Effector CD8-positive, alpha-beta T cell (primary cell): ENCODE measurements around the gene PPP6R1.

Source experiments
- DNase-seq: peaks from one replicate; lab custom pipeline; 2025; lab: John Stamatoyannopoulos, UW

The PPP6R1 gene

DNA sequence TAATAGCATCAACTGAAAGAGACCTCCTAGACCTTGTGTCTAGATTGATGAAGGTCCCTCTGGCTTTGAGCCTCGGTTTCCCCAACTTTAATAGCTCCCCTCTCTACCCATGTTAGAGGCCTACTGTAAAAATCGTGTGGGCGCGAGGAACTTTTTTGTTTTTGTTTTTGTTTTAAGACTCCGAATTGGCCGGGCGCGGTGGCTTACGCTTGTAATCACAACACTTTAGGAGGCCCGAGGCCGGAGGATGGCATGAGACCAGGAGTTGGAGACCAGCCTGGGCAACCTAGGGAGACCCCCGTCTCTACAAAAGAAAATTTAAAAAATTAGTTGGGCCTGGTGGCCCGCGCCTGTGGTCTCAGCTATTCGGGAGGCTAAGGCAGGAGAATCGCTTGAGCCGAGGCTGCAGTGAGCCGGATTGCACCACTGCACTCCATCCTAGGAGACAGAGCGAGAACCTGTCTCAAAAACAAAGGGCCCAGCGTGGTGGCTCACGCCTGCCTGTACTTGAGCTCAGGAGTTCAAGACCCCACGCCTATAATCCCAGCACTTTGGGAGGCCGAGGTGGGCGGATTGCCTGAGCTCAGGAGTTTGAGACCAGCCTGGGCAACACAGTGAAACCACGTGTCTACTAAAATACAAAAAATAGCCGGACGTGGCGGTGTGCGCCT is 858 bp upstream of the PPP6R1 start:
- DNase-seq = no peak

- peak; percentile 38 for DNase-seq
Measured at GRCh38 chr19:55258476-55258827, 365 bp downstream of the PPP6R1 start.

GRCh38 chr19:55257461-55258420 is 1.1 kb downstream of the PPP6R1 start:
- DNase-seq = no peak

DNA sequence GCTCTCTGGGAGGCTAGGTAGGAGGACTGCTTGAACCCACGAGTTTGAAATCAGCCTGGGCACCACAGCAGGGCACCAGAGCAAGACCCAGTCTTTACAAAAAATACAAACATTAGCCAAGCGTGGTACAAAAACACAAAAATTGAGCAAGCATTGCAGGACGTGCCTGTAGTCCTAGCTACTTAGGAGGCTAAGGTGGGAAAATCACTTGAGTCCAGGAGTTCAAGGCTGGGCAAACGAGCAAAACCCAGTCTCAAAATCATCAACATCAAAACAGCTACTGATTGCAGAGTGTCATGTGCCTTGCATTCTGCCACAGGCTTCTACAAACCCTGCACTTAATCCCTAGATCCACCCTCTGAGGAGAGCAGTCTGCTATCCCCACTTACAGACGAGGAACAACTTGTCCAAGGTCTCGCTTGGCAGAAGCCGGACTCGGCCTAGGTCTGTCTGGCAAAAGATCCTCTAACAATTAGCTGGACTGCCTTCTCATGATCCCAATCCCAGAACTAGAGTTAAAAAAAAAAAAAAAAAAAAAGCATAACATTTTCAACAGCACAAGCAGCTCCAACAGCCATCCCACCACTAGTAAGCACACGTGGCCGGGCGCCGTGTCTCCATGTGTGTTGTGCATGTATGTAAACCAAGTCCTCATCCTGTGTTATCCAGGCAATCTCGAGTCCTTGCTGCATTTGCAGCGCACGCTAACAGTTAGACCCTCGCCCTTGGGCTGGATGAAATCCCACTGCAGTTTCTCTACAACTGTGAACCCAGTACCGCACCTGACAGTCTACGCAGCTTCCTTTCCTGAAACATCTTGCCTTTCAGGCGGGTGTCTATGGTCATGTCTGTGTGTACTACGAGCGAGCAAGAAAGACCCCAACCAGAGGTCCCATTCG is 2.0 kb downstream of the PPP6R1 start:
- no peak for DNase-seq

- no peak for DNase-seq
Measured at GRCh38 chr19:55255618-55256423, 3.0 kb downstream of the PPP6R1 start.

GRCh38 chr19:55254625-55254977 is 4.2 kb downstream of the PPP6R1 start:
- no peak for DNase-seq

DNA sequence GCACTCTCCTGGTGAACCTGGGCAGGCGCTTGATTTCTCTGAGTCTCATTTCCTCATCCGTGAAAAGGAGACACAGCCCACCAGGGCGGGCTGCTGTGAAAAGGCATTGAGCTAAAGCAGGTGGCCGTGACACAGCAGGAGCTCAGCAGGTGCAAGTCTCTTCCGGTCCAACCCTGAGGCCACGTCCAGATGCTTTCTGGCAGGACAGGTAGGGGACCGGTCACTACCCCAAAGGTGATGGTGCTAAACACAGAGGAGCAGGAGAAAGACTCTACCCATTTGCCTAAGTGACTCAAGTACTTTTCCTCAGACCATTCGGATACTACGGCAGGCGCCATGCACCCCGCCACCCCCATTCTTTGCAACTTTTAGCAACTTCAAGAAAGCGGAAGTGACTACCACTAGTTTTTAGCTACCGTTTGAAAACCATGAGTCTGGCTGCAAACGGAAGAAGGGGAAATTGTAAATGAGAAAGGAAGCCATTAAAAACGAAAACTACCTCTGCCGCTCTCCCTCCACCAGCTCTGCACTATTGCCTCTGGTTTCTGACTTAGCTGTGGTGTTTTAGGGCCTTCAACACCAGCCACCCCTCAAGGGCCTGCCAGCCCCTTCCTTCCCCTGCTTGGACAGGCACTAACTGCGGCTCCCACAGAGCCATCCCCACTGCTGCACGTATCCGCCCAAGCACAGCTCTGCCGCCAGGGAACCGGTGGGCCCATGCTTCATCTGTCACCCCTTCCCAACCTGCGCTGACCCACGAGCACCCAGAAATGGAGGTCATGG is 4.8 kb downstream of the PPP6R1 start:
- peak; percentile 48 for DNase-seq

DNA sequence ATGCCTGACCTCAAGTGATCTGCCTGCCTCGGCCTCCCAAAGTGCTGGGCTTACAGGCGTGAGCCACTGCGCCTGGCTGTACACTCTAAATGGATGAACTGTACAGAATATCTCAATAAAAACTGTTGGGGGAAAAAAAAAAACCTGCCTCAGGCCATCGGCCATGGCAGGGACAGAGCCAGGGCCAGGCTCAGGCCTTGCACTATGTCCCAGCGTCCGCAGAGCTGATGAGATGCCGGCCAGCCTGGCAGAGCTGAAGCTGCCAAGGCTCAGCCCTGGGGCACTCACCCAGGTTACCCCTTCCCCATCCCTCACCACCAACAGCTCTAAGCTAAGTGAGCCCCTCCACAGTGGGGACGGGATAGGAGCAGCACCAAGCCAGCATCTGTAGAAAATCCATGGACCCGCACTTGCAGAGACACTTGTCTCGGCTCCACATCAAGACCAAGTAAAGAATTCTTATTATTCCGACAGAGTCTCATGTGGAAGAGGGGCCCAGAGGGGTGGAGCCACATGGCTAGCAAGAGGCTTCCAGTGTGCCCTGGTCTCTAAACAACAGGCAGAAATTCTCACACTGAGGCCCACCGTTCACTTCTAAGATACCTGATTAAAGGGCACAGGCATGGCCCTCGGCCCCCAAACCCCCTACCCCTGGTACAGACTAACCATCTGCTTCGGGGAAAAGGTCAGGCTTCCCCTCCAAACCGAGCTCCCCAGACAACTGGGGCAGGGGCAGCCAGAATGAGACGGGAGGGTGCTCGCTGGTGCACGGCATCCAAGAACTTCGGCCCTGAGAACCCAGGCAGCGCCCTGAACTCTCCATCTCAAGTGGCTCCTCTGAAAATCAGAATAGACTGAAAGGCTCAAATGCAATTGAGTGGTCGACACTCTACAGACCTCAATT is 5.8 kb downstream of the PPP6R1 start:
- DNase-seq = no peak

DNA sequence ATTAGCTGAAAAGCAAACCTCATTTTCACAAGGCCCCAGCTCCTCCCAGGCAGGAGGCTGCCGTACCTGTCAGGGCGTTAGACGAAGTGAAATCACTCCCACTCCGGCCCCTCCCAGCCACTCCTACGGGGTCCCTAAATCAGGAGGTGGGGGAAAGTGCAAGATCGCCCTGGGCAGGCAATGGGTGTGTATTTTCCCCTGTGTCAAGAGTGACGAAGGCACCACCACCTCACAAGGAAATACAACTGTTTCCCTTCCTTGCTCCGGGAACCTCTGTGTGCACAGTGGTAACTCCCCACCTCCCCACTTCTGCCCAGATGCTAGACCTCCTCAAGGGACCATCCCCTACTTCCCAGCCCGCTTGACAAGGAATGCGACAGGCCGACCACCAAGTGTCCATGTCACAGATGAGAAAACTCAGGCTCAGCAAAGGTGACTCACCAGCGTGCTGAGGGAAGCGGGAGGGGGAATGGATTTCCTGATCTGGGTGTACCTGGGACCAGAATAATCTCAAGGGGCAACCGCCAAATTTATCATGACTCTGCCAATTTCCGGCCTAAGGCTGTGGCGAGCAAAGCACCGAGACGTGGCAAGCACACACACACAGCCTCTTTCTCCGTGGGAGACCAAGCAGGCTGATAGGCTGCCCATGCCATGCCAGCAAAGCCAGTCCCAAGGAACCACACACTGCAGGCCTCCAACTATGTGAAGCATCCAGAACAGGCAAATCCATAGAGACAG is 7.3 kb downstream of the PPP6R1 start:
- DNase-seq = no peak

DNA sequence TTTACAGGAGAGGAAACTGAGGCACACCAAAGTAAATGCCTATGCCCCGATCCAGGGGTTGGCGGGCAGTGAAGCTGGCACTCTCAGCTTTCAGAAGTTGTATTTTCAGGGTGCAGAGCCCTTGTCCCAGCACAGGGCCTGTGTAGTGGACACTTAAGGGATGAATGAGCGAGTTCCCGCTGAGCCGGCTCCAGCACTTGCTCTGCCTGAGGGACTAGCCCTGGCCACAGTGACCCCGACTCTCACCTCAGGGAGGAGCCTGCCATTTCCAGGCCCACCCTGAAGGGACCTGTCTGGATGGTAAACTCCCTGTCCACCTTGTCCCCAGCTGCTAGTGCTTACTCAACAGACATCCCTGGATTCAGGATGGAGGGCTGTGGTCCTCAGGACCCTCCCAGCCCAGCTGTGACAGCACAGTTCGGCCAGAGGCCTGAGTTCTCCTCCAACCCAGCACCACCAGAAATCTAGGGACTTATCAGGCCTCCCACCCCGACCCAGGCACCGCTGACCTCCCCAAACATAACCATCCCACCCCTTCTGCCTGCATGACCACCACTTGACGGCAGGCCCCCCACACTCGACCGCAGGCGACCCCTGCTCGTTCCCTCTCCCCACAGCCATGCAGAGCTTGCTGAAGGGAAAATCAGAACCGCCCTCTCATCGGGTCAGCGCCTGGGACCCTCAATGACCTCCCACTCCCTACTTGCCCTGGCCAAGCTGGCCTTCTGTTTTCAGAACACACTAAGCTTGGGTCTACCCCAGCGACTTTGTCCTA is 8.4 kb downstream of the PPP6R1 start:
- DNase-seq = no peak

DNA sequence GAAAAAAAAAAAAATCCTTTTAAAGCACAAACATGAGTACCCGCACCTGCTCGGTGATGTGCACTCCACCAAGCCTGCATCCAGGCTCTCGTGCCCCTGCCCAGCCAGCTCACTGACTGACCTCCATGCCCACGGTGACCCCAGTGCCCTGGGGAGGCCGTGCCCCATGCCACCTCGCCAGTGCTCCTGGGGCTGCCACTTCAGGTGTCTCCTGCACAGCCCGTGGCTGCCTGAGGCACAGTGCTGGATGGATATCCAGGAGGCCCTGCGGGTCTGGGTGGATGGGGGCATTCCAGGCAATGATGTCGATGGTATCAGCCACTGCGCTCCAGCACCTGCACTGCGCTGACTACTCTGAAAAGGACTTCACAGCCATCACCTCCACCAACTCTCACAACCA is 9.0 kb downstream of the PPP6R1 start:
- DNase-seq = no peak

- no peak for DNase-seq
Measured at GRCh38 chr19:55248704-55249103, 10.1 kb downstream of the PPP6R1 start.

DNA sequence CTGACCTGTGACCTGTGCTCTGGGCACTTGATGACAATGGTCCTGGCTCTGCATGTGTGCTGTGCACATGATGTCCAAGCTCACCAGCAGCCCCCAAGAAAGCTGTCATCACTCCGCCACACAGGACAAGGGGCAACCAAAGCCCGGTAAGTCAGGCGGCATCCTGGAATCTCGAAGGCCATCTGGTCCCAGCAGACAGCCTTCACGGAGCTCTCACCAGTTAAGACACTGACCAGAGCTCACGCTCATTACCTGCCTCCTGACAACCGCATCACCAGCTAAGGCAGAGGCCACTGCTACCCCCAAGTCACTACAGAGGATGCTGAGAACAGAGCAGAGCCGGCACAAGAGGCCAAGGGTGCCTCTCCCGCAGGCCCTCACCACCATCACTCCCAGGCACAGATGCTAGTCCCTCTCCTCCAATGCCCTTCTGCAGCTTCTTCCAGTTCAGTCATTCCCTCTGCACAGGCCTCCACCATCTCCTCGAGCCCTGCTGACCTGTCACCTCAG is 10.6 kb downstream of the PPP6R1 start:
- no peak for DNase-seq

DNA sequence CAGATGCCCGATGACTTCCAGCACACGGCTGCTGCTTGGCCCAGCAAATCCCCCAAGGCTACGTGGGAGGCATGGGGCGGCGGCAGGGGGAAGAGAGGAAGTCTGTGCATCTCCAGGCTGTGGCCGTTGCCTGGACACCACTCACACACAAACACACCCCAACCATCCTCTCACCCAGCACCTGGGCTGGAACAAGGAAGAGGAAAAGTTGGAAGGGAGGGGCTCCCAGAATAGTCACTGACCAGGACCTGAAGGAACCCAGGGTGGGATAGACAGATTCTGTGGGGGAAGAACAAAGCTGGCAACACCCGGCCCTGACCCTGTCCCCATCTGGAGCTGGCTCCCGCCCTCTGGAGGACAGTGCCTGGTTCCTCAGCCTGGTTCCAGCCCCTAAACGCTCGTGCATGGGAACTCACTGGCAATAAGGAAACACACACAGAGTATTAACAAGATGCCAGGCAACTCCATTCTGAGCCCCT is 11.2 kb downstream of the PPP6R1 start:
- DNase-seq = no peak

DNA sequence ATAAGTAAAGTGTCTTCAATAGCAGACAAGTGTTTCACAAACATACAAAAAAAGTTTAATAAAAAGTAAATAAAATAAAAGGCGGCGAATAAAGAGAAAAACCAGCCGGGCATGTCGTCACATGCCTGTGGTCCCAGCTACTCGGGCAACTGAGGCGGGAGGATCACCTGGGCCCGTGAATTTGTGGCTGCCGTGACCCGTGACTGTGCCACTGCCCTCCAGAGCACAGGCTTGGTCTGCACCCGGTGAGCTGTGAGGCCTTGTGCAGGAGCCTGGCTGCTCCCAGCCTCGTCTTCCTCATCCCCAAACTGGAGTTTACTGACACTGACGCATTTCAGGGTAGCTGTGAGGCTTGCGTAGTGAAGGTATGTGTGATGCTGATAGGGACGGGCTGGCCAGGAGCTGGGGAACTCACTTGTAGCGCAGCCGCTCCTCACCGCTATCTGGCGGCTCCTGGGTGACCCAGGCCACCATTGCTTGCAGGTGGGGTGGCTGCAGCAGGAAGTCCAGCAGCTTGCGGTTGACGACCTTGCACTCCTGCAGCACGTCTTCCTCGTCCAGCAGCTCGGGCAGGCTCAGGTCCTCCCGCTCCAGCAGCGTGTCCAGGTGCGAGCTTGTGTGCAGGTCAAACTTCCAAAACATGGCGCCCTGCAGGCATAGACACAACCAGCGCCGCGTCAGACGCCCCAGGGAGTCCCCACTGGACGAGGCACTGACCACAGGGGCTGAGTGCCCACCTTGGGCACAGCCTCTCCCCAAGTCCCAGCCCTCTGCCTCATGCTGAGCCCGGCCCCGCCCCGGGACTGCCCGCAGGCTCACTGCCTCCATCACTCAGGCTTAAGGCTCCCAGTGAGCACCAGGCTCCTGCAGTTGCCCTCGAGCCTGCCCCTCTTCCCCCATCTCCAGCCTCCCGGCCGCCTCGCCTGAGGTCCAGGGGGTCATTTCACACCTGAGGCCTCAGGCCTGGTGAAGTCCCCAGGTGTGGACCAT is 12.1 kb downstream of the PPP6R1 start:
- no peak for DNase-seq

- DNase-seq = no peak
Measured at GRCh38 chr19:55245236-55245904, 13.4 kb downstream of the PPP6R1 start.
